ENCODE data around the gene SV2C.

Gene SV2C

DNA sequence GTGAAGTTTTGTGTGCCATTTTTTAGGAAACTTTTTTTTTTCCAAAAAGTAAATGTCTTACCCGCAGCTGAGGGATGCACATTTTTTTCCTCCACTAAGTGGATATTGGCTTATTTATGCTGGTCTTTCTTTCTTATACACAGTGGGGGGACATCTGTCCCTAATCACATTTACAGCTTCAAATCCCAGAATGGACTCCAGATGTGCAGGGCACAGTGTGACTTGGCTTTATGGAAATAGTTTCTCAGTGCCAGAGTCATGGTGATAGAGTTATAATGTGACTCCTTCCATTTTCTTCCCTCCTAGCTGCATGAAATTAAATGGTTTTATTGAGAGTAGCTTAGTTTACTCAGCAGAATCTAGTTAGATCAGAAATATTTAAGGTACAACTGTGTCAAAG lies 66.5 kb downstream of the SV2C start:
- Histone ChIP-seq H3K27me3 (ENCODE audit: low read depth, low read length) (no peaks in the 10 kb centered on the region), H3K4me2 (ENCODE audit: low read length) (no peak overlapping the region), H3K9ac (ENCODE audit: low read length) (no peak overlapping the region), H3K9me3 (ENCODE audit: insufficient read depth, low read length) (no peaks in the 10 kb centered on the region), H3K27ac (ENCODE audit: low read length) (no peak overlapping the region), H2AFZ (ENCODE audit: low read depth, low read length) (no peak overlapping the region), H3K4me3 (ENCODE audit: low read length) (no peak overlapping the region), H3K79me2 (ENCODE audit: low read length) (no peaks in the 10 kb centered on the region), H3K36me3 (replicated peaks; ENCODE audit: low read depth, low read length) (no peaks in the 10 kb centered on the region), H3K4me1 (ENCODE audit: low read length) (peaks cover 6% of the 10 kb centered on the region), H4K20me1 (ENCODE audit: insufficient read depth, low read length) (no peaks in the 10 kb centered on the region)
- TF ChIP-seq, protein P1, sequence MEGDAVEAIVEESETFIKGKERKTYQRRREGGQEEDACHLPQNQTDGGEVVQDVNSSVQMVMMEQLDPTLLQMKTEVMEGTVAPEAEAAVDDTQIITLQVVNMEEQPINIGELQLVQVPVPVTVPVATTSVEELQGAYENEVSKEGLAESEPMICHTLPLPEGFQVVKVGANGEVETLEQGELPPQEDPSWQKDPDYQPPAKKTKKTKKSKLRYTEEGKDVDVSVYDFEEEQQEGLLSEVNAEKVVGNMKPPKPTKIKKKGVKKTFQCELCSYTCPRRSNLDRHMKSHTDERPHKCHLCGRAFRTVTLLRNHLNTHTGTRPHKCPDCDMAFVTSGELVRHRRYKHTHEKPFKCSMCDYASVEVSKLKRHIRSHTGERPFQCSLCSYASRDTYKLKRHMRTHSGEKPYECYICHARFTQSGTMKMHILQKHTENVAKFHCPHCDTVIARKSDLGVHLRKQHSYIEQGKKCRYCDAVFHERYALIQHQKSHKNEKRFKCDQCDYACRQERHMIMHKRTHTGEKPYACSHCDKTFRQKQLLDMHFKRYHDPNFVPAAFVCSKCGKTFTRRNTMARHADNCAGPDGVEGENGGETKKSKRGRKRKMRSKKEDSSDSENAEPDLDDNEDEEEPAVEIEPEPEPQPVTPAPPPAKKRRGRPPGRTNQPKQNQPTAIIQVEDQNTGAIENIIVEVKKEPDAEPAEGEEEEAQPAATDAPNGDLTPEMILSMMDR (IDR thresholded peaks at IDR 0.05; ENCODE audit: low read depth, low read length): no peak
- TF ChIP-seq EZH2phosphoT487 (IDR thresholded peaks at IDR 0.05; ENCODE audit: low read depth): no peak

DNA sequence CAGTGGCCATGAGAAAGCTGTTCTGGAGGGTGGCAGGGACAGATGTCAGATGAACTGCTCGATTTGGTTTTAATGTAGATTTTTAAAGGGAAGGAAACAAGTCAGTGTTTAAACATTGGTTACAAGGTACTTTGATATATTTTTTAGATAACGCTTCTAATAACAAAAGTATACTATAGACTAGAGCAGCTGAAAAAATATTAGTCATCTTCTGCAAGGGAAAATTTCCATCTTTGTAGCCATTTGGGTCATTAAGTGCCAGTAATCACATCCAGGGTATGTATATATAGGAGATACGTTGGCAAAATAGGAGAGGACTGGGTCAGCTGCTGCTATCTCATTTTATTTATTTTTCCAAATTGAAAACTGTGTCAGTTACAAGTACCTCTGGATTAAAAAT lies 69.0 kb downstream of the SV2C start:
- H3K9ac ChIP-seq (ENCODE audit: low read length): no peak overlapping the region
- no peaks in the 10 kb centered on the region for H4K20me1 ChIP-seq (ENCODE audit: insufficient read depth, low read length)
- no peaks in the 10 kb centered on the region for H3K9me3 ChIP-seq (ENCODE audit: insufficient read depth, low read length)
- TF ChIP-seq, protein P1 (IDR thresholded peaks at IDR 0.05; ENCODE audit: low read depth, low read length): no peak
- TF ChIP-seq EZH2phosphoT487 (IDR thresholded peaks at IDR 0.05; ENCODE audit: low read depth): no peak
- H3K27me3 ChIP-seq (ENCODE audit: low read depth, low read length): no peaks in the 10 kb centered on the region
- no peaks in the 10 kb centered on the region for H3K79me2 ChIP-seq (ENCODE audit: low read length)
- H3K4me2 ChIP-seq (ENCODE audit: low read length): no peak overlapping the region
- no peak overlapping the region for H2AFZ ChIP-seq (ENCODE audit: low read depth, low read length)
- no peak overlapping the region for H3K4me3 ChIP-seq (ENCODE audit: low read length)
- no peaks in the 10 kb centered on the region for H3K36me3 ChIP-seq (replicated peaks; ENCODE audit: low read depth, low read length)
- H3K4me1 ChIP-seq (ENCODE audit: low read length): peaks cover 7% of the 10 kb centered on the region
- H3K27ac ChIP-seq (ENCODE audit: low read length): no peak overlapping the region

DNA sequence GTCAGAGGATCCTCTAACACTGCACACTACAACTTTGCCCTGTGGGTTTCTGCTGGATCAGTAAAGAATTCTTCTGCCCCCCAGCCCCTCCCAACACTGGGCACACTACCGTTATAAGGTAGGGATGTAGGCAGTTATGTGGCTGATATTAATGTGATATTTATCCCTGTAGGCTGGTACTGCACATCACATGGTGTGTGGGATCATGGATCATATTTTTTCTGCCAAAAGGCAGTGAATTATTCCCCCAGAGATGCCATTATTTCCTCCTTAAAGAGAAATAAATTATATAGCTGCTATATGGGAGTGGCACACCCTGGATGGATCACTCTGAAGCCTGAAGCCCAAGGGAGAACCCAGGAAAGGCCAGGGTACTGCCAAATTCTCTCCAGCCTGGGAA lies 69.5 kb downstream of the SV2C start:
- no peaks in the 10 kb centered on the region for H3K79me2 ChIP-seq (ENCODE audit: low read length)
- H3K9me3 ChIP-seq (ENCODE audit: insufficient read depth, low read length): no peaks in the 10 kb centered on the region
- no peaks in the 10 kb centered on the region for H3K36me3 ChIP-seq (replicated peaks; ENCODE audit: low read depth, low read length)
- no peaks in the 10 kb centered on the region for H3K27me3 ChIP-seq (ENCODE audit: low read depth, low read length)
- no peaks in the 10 kb centered on the region for H4K20me1 ChIP-seq (ENCODE audit: insufficient read depth, low read length)
- no peak overlapping the region for H3K27ac ChIP-seq (ENCODE audit: low read length)
- no peak overlapping the region for H3K4me3 ChIP-seq (ENCODE audit: low read length)
- no peak overlapping the region for H3K9ac ChIP-seq (ENCODE audit: low read length)
- H3K4me1 ChIP-seq (ENCODE audit: low read length): peaks cover 7% of the 10 kb centered on the region
- H2AFZ ChIP-seq (ENCODE audit: low read depth, low read length): no peak overlapping the region
- TF ChIP-seq, protein P1 (IDR thresholded peaks at IDR 0.05; ENCODE audit: low read depth, low read length): no peak
- TF ChIP-seq EZH2phosphoT487 (IDR thresholded peaks at IDR 0.05; ENCODE audit: low read depth): no peak
- no peak overlapping the region for H3K4me2 ChIP-seq (ENCODE audit: low read length)

DNA sequence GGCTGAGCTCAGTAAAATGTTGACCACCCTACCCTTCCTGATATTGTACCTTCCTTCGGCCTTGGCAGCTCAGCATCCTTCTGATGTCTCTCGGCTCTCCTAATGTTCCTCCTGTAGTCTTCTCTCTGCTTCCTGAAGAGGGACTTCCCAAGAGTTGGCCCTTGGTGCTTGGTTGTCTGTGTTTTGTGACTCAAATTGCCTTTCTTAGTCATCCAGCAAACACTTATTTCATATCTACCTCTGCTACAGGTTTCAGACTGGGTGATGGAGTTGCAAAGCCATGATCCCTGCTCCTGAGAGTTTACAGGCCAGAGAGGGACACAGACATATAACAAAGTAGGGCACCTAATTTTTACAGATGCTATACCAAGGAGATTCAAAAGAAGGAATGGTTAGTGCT lies 70.1 kb downstream of the SV2C start:
- Histone ChIP-seq H3K36me3 (replicated peaks; ENCODE audit: low read depth, low read length) (no peaks in the 10 kb centered on the region), H3K27ac (ENCODE audit: low read length) (no peak overlapping the region), H3K79me2 (ENCODE audit: low read length) (no peaks in the 10 kb centered on the region), H4K20me1 (ENCODE audit: insufficient read depth, low read length) (no peaks in the 10 kb centered on the region), H3K4me3 (ENCODE audit: low read length) (no peak overlapping the region), H3K9ac (ENCODE audit: low read length) (no peak overlapping the region), H3K27me3 (ENCODE audit: low read depth, low read length) (no peaks in the 10 kb centered on the region), H3K4me1 (ENCODE audit: low read length) (peaks cover 7% of the 10 kb centered on the region), H3K9me3 (ENCODE audit: insufficient read depth, low read length) (no peaks in the 10 kb centered on the region), H2AFZ (ENCODE audit: low read depth, low read length) (no peak overlapping the region), H3K4me2 (ENCODE audit: low read length) (no peak overlapping the region)
- TF ChIP-seq, protein P1 (IDR thresholded peaks at IDR 0.05; ENCODE audit: low read depth, low read length): no peak
- TF ChIP-seq EZH2phosphoT487 (IDR thresholded peaks at IDR 0.05; ENCODE audit: low read depth): no peak
